ENCODE data around the gene SLC9A9. TPM values are rescaled to one million over a fixed set of nuclear protein-coding genes. Genes with fewer than 3 reads are reported as not detected.

The SLC9A9 gene
- total RNA-seq, 4 donors from 2014 or later, result 12.8 to 63.8 (median 33.3) TPM

- H3K27ac ChIP-seq, result peak overlapping the region in 1 of 2 donors; percentile 4
- H3K9me3 ChIP-seq, result no peaks in the 10 kb centered on the region
- no peaks in the 10 kb centered on the region for H3K4me1 ChIP-seq
- H3K4me3 ChIP-seq, result no peak overlapping the region
- no peaks in the 10 kb centered on the region for H3K27me3 ChIP-seq
- DNase-seq, result no peak
- no peaks in the 10 kb centered on the region for H3K36me3 ChIP-seq
- TF ChIP-seq POLR2A (IDR thresholded peaks at IDR 0.05), result no peak
- TF ChIP-seq CTCF (IDR thresholded peaks at IDR 0.05), result no peak
- intact Hi-C loops (cut with DNase I; ENCODE audit: low total_unique reads), result no loop called here
These were observed 94.2 kb downstream of the SLC9A9 start for GRCh38 chr3:143754090-143754489.

DNA sequence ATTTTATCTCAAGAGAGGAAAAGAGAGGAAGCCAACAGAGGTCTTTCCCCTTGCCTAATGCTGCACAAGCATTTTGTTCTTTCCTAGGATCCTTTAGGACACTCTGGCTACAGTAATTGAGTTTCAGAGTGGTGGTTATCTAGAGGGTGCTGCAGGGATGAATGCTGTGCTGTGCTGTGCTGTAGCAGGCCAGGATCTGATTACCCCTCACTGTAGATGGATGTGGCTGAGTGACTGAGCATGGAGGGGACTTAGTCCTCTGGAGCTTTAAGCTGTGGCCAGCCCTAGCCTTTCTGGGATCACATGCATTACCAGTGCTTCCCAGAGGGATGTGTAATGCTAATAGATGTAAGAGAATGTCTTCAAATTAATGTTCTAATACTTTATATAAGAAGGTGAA lies 94.8 kb downstream of the SLC9A9 start:
- Histone ChIP-seq H3K36me3 (no peaks in the 10 kb centered on the region), H3K4me3 (no peak overlapping the region), H3K9me3 (no peaks in the 10 kb centered on the region), H3K4me1 (no peaks in the 10 kb centered on the region), H3K27me3 (no peaks in the 10 kb centered on the region), H3K27ac (no peak overlapping the region)
- intact Hi-C loops (cut with DNase I; ENCODE audit: low total_unique reads), result no loop called here
- no peak for DNase-seq
- TF ChIP-seq POLR2A (IDR thresholded peaks at IDR 0.05) (no peak), CTCF (IDR thresholded peaks at IDR 0.05) (no peak)

- H3K27ac ChIP-seq, result no peak overlapping the region
- H3K27me3 ChIP-seq, result no peaks in the 10 kb centered on the region
- no peaks in the 10 kb centered on the region for H3K36me3 ChIP-seq
- no peaks in the 10 kb centered on the region for H3K4me1 ChIP-seq
- H3K9me3 ChIP-seq, result no peaks in the 10 kb centered on the region
- intact Hi-C loops (cut with DNase I; ENCODE audit: low total_unique reads), result no loop called here
- DNase-seq, result no peak
- no peak for TF ChIP-seq POLR2A (IDR thresholded peaks at IDR 0.05)
- TF ChIP-seq CTCF (IDR thresholded peaks at IDR 0.05), result no peak
- no peak overlapping the region for H3K4me3 ChIP-seq
These were observed 95.3 kb downstream of the SLC9A9 start for GRCh38 chr3:143753006-143753405.

DNA sequence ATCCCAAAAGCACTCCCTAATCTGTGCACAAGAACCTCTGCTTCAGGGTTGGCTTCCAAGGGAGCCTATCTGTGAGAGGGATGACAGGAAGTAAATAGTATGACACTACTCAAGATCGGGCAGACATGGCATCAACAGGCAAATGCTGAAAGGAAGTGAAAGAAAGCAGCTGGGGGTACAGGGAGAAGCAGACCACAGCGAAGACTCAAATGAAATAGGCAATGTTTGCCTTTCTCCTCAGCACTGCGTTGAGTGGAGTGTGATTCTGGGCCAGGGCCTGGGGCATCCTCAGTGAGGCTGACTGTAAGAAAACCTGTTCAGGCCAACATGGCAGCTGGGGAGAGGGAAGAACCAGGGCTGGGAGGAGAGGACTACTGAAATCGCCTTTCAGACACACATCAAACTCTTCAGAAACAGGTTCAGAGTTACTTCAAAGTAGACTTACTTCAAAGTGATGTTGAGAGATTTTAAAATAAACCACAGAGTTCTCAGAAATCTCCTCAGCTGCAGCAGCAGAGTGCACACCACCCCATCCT lies 96.6 kb downstream of the SLC9A9 start:
- Histone ChIP-seq H3K4me1 (no peaks in the 10 kb centered on the region), H3K27ac (no peak overlapping the region), H3K36me3 (no peaks in the 10 kb centered on the region), H3K4me3 (no peak overlapping the region), H3K27me3 (no peaks in the 10 kb centered on the region), H3K9me3 (no peaks in the 10 kb centered on the region)
- intact Hi-C loops (cut with DNase I; ENCODE audit: low total_unique reads), result no loop called here
- no peak for DNase-seq
- TF ChIP-seq POLR2A (IDR thresholded peaks at IDR 0.05), result no peak
- no peak for TF ChIP-seq CTCF (IDR thresholded peaks at IDR 0.05)

- Histone ChIP-seq H3K27ac (no peak overlapping the region), H3K27me3 (no peaks in the 10 kb centered on the region), H3K9me3 (no peaks in the 10 kb centered on the region), H3K4me1 (no peaks in the 10 kb centered on the region), H3K36me3 (no peaks in the 10 kb centered on the region), H3K4me3 (no peak overlapping the region)
- intact Hi-C loops (cut with DNase I; ENCODE audit: low total_unique reads), result no loop called here
- TF ChIP-seq POLR2A (IDR thresholded peaks at IDR 0.05) (no peak), CTCF (IDR thresholded peaks at IDR 0.05) (no peak)
- no peak for DNase-seq
These were observed 97.4 kb downstream of the SLC9A9 start for GRCh38 chr3:143750841-143751240.

Data from uterus (tissue), 4 donors.